GF-D8 (cell line): ENCODE results near the gene KLF7.

Experiments used
- DNase-seq: peaks from one replicate; lab custom pipeline; 2025; lab: John Stamatoyannopoulos, UW

Gene KLF7

GRCh38 chr2:207166349-207167098 is 776 bp upstream of the KLF7 start:
- DNase-seq: no peak

DNA sequence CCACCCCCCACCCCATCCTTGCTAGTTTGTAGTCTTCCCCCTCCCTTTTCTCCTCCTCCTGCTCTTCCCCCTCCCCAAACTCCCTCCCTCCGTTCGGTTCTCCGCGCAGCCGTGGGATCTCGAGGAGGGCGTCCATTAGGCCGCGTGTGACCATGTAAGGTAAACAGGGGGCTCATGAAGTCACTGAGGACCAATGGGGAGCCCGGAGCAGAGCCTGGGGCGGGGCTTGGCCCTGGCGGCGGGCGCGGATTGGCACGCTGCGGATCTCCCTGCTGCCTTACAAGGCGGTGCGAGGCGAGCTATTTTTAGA is 246 bp upstream of the KLF7 start:
- DNase-seq: no peak

DNA sequence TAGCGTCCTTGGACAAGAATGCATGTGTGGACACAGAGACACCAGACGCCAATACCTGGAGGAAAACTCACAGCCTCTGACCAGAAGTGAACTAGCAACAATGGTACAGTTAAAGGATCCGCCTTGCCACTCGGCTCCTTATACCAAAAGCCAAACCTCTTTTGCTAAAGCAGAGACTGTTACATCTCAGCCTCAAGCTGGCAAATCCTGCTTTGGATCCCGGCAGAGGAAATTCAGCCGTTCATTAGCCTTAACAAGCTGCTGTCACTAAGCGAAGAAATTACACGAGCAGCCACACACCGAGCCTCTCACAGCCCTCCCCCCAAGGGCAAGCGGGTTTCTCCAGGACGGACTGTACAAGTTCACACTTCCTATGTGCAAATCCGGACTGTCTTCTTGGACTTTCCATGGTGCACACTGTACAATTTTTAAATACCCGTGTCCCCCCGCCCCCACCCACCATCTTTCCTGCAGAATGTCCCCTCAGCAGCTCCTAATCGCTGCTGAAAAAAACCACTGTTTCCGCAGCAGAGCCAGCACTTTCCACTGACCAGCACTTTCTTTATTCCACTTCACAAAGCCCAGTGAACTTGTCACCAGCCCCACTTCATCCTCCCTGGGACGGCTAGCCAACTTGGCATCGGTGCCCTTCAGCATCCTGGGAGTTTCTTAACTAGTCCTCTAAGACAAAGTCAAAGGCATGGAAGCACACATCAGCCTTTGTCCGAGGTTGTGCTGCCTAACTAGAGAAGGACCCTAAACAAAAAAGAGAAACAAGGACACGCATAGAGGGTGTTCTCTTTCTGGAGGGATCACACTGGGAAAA is 1.5 kb downstream of the KLF7 start:
- no peak for DNase-seq

DNA sequence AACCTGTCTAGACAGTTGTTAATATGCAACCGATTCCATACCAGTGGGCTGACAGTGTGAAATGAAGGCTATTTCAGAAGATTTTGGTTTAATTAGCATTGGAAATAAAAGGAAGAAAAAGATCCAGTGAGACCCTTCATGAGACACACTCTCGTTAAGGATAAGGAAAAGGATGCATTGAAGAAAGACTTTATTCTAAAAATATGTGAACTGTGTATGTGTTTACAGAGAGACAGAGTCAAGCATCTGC is 2.1 kb downstream of the KLF7 start:
- no peak for DNase-seq

GRCh38 chr2:207163053-207163755 is 2.5 kb downstream of the KLF7 start:
- no peak for DNase-seq

DNA sequence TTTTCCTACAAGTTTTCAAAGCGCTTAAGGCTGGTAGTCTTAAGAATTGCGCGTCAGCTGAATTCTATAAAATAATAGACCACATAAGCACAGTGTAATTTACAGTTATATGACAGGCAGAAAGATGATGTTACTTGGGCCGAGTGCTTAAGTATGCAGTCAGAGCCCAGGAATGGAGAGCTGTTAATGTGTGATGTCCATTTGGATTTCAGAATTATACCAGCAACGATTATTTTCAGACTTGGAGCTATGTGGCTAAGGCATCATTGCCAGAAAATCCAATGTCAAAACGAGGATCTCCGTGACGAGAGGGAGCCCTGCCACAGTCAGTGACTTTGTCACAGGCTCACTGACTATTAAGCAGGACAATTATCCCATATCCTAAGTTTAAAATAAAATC is 3.4 kb downstream of the KLF7 start:
- DNase-seq: no peak

GRCh38 chr2:207161247-207162123 is 4.3 kb downstream of the KLF7 start:
- DNase-seq: no peak

DNA sequence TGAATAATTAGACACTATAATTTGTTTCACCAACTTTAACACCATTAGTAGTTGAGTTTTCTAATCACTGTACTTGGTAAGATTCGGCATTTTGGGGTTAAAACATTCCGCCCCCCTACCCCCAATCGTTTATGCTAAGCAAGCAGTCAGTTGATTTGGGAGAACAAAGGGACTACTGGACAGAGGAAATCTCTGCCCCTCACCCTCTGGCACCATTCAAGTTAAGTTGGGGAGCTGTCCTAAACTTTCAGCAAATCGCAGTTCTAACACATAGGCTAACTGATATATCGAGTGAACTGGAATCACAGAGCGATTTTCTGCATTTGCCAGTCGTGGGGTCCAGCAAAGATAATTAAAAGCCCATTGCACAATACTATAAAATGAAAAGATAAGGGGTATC is 5.6 kb downstream of the KLF7 start:
- no peak for DNase-seq

DNA sequence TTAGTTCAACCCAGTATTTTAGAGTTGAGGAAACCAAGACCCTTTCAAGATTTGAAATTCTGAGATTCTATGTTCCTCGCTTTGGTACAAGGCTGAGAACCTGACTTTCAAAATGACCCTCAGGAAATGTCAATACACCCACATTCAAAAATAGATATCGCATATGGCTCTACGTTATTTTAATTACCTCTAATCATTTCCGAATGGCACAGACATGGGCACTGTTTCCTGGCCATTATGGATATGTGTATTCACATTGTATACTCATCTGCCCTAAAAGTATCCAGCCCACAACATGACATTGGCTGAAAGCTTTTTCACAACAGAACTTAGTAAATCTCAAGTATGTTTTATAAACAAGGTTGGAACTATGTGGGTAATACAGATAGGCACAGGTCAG is 6.7 kb downstream of the KLF7 start:
- DNase-seq: no peak

DNA sequence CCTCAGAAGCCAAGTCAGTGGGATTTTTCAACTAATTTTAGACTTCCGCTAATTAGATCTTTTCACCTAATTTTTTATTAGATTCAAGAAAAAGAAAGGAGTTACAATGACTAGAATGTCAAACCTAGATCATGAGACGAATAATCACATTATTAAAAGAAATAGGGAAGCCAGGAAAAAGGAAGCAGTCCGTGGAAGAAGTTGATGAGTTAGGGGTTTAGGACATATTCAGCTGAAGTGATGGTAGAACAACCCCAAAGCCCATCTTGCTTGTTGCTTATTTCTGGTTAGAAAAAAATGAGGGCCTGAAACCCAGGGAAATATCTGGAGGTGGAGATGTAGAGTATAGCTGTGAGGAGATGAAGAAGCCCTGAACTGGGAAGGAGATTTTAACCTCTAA is 8.0 kb downstream of the KLF7 start:
- DNase-seq: no peak

DNA sequence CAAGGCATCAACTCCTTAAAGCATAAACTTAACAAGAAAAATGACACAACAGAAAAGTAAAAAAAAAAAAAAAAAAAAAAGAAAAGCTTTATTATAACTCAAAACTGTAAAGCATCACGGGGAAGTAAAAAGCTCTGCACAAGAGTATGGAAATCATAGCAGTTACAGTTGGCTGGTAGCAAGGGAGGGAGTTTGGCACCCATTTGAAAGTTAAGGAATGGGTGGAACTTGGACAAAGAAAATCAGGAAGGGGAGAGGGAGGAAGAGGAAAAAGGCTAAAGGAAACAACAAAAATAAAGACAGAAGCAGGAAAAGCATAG is 8.6 kb downstream of the KLF7 start:
- no peak for DNase-seq

DNA sequence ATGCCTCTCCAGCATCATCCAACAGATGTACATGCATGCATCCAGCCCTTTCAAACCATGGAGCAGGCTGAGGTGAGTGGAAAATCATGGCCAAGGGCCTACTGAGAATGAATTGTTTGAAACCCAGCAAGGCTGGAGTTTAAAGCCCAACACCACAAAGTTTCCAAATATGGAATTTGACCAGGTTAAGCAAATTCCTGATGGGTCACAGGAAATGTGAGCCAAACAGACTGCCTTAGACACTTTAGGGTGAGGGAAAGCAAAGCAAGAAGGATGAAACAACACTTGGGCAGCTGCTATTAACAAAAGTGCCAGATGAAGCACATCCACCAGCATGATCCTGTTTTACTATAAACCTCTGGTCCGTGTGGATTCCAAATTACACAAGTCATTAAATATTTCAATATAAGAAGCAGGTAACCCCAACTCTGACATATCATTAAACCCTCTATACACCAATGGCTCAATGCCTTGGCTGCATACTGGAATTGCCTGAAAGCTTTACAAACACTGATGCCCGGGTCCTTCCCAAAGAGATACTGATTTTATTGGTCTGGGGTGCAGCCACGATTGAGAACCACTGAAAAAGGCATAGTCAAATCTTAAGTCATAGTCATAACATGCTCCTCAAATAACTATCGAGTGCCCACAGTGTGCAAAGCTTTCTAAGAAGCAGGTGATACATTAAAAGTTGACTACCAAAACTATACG is 9.1 kb downstream of the KLF7 start:
- no peak for DNase-seq

DNA sequence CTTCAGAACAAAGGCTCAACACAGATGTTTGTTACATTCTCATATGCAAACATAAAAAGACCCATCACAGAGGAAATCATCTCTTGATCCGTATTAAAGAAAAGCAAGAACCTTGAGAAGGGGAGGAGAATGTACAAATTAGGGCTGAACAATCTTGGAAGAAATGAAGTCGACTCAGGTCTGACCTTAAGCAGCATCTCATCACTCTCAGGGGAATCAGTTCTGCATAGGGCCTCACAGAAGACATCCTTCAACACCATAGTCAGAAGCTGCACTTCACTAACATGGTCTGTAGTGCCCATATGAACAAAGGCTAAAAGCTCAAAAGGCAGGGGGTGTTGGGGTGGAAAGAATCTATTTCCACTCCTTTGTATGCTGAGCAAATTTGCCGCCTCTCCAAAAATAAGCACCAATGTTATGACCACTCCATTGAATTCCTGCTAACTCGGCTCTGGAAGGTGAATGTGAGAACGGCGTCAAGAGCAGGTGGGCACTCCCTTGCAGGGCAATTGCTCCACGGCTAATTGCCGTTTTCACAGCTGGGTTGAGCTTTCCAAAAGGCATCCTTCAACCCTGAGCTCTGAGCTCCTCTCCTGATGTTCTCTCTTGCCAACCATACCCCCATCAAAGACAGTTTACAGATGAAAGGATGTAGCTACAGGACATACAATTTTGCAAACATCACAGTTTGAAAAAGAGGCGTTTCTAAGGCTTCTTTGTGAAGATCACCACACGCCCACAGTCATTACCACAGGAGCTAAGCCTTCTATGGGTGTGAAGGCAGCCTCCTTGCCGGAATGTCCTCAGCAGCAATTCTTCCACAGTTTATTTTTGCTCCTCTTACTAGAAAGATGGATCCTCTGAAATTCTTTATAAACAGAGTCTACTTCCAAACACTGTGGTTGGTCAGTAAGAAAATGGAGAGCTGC is 10.0 kb downstream of the KLF7 start:
- no peak for DNase-seq

DNA sequence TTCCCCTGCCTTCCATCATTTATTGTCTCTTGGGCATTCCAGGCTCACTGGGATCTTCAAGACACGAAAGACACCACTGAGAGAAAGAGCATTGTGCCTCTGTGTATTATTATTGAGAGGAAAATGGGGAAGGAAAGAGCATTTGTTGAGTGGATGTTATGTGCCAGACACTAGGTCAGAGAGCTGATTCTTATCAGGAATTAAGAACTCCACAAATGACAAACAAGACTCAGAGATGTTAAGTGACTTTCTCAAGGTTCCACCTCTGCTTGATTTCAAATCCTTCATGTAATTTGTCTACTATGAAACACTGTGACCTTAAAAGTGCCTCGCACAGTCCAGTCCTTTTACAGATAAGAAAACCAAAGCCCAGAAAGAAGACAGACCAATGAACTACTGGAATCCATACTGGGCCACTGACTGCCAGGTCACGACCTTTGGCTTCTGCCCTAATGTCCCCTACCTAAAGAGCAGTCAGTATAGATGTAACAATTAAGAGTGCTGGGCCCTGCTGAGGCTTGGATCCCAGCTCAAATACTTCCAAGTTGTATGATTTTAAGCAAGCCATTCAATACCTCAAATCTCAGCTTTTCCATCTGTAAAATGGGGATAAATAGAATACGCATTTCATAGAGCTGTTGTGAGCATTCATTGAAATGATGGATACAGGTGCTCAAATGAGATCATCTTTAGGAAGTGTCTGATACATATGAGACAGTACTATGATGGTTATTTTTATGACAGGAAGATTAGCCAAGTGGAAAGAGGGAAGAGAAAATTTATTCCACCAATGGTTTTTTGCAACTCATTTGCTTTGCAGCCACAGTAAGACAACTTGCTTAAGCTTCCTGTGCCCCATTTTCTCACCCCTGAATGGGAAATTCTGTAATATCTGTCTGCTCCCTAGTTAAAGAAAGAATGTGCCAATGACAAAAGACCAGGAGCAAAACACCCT is 10.9 kb downstream of the KLF7 start:
- DNase-seq: no peak

DNA sequence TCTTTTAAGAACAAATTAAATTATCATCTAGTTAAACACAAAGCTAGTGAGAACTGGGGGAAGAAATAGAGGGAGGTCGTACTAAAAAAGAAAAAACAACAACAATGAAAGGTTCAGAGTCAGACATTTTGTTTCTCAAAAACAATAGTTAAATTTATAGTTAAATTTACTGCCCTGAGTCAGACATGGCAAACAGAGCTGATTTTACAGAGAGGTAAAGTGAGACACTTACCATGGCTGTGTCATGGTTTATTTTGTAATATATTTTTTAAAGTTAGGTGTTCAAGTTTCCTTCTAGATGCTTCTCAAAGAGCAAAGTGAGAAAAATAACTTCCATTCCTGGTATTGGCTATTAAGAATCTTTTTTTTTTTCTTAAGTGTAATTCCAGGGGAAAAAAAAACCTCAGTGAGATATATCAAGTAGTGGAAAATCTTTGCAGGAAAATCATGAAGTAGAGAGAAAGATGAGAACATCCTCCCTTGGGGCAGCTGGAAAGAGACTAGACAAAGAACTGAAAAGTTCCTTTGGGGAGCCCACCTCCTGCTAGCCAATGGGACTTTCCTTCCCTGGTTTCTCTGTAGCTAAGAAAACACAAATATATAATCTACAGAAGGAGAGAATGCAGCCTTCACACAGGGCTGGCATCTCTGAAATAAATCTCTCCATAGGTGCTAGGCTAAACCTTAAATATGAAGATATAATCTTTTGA is 12.3 kb downstream of the KLF7 start:
- no peak for DNase-seq

DNA sequence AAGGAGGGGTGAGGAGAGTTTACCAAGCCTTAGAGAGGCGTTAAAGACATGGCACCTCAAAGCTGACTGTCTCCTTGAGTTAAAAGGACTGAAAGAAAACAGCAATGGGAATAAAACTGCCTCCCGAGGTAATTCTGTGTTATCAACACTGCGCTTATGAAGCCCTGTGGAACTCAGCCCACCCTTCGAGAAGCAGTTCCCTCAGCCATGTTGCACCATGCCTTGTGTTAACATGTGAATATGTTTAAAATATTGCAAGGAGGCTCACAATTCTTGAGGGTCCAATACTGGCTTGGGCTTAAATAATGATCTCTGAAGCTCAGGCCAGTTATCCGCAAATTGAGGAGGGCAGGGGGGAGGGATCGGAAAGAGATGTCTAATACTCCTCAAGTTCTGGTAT is 14.7 kb downstream of the KLF7 start:
- DNase-seq: no peak

GRCh38 chr2:207150284-207150683 is 15.5 kb downstream of the KLF7 start:
- no peak for DNase-seq

DNA sequence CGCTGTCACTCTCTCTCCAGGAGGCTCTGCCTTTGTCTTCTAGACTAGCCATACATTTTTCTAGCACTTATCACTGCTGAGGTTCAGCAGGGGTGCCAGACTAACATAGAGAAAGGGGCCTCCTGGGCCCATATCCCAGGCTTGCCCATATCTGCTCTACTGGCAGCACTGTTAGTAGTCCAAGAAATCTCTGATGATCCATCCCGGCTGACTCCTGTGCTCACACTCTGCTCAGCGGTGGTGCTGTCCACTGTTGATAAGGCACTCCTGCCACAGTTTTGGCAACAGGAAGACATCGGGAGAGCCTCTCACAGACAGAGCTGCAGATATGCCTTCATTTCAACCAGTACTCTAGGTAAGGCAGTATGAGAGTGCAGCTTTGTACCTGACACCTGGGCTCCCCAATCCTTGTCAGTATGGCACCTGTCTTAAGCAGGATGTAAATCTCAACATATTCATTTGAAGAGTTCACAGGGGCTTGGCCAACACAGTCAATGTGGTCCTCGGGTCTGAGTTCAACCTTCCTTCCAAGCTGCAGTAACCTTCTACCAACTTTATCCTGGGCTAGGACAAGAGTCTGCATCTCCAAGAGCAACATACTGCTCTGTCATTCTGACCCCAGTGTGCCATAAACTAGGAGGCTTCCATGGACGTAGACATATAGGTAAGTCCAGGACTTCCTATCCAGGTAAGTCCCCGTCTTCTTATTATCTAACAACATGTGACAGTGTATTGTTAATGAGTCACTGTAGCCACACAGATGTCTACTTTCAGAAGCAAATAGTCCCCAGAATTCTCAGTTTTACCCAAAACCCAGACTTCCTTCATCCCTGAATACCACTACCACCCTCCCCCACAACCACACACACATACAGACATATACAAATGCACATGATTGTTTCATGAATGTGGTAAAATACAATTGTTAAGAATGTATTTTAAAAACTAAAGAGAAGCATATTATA is 16.2 kb downstream of the KLF7 start:
- no peak for DNase-seq
